Mucosa of descending colon (tissue), 3 donors: ENCODE data around the gene ELAPOR1. TPM values are rescaled to one million over a fixed set of nuclear protein-coding genes. Genes with fewer than 3 reads are reported as not detected.
A peak's percentile ranks its signal among the peaks of the same experiment; 100 is the strongest.

Experiments used
- ATAC-seq: fragments of 200-7000 bp; cut with Tn5 transposase; one replicate; pipeline ENCODE4 v1.9.1; 2020; ENCODE audit warnings: mild to moderate bottlenecking, moderate library complexity
- DNase-seq, 3 donors: peaks; one replicate each; pipeline ENCODE4 v3.0.0-alpha.2; 2020
- H3K36me3 ChIP-seq: fragments of 200-600 bp; one replicate; pipeline ENCODE4 v1.8.0; 2021; ENCODE audit warnings: low read depth, mild to moderate bottlenecking
- H3K4me1 ChIP-seq: fragments of 200-600 bp; one replicate; pipeline ENCODE4 v1.8.0; 2021; ENCODE audit warnings: low read depth, mild to moderate bottlenecking
- H3K4me3 ChIP-seq: fragments of 200-600 bp; one replicate; pipeline ENCODE4 v1.8.0; 2021; ENCODE audit warnings: mild to moderate bottlenecking
- H3K9me3 ChIP-seq: fragments of 200-600 bp; one replicate; pipeline ENCODE4 v1.8.0; 2021; ENCODE audit warnings: mild to moderate bottlenecking
- CTCF ChIP-seq: fragments of 200-600 bp; IDR thresholded peaks from one replicate; pipeline ENCODE4 v1.8.0; 2022; ENCODE audit warnings: antibody characterized with exemption, mild to moderate bottlenecking
- intact Hi-C, 2 donors: fragments of 100-400 bp; cut with DNase I in 1 of 2; cut with micrococcal nuclease in 1 of 2; formaldehyde crosslinking; loops; one replicate each; pipeline versions ENCODE4 v1.11.0 to v1.11.1; 2022; cut with DNase I, micrococcal nuclease
- total RNA-seq, 3 donors: library from RNA; stranded (reverse); fragmentation: NEBNext Ultra II Directional in 2 of 3; extraction: Animal tissue kit (Norgen Biotek cat#: 25700) in 2 of 3; gene quantifications; one replicate each; pipeline versions ENCODE4 v1.2.1 to v1.2.4, GENCODE V29; 2021 to 2023
- donor health status: DM: no; HTN: no; CAD: no; lungs with moderate emphysema.
- donor health status: DM: no; HTN: no; CAD: no.
- donor health status: DM: no; HTN: yes; CAD: no.

Gene ELAPOR1
- total RNA-seq, 3 donors from 2014 or later = 30.6 to 119 (median 107) TPM

GRCh38 chr1:109091078-109091838 is 22.7 kb upstream of the ELAPOR1 start:
- H3K36me3 ChIP-seq = no peaks in the 10 kb centered on the region
- intact Hi-C loops = no loop called here
- H3K4me3 ChIP-seq = peak overlapping the region; percentile 76
- peak; percentile 72 for ATAC-seq
- peak in 2 of 3 donors; percentile 38 to 51 for DNase-seq
- H3K4me1 ChIP-seq = peaks cover 28% of the 10 kb centered on the region
- no peaks in the 10 kb centered on the region for H3K9me3 ChIP-seq
- TF ChIP-seq CTCF = no peak

- DNase-seq = no peak
- TF ChIP-seq CTCF = no peak
- no peaks in the 10 kb centered on the region for H3K36me3 ChIP-seq
- peak; percentile 27 for ATAC-seq
- H3K4me1 ChIP-seq = peaks cover 31% of the 10 kb centered on the region
- H3K4me3 ChIP-seq = no peak overlapping the region
- H3K9me3 ChIP-seq = no peaks in the 10 kb centered on the region
- intact Hi-C loops = no loop called here
Observed at GRCh38 chr1:109091839-109092193, 22.1 kb upstream of the ELAPOR1 start.

GRCh38 chr1:109094377-109094803 is 19.5 kb upstream of the ELAPOR1 start:
- ATAC-seq (no peak), DNase-seq (no peak)
- intact Hi-C loops = no loop called here
- no peaks in the 10 kb centered on the region for H3K9me3 ChIP-seq
- peaks cover 29% of the 10 kb centered on the region for H3K4me1 ChIP-seq
- H3K4me3 ChIP-seq = no peak overlapping the region
- no peaks in the 10 kb centered on the region for H3K36me3 ChIP-seq
- no peak for TF ChIP-seq CTCF

- intact Hi-C loops = no loop called here
- Histone ChIP-seq H3K36me3 (no peaks in the 10 kb centered on the region), H3K4me1 (peaks cover 28% of the 10 kb centered on the region), H3K4me3 (no peak overlapping the region), H3K9me3 (no peaks in the 10 kb centered on the region)
- ATAC-seq (no peak), DNase-seq (no peak)
- TF ChIP-seq CTCF = no peak
Observed at GRCh38 chr1:109094871-109095270, 19.0 kb upstream of the ELAPOR1 start.

- H3K9me3 ChIP-seq = no peaks in the 10 kb centered on the region
- H3K4me3 ChIP-seq = no peak overlapping the region
- DNase-seq (no peak), ATAC-seq (no peak)
- no peak for TF ChIP-seq CTCF
- no peaks in the 10 kb centered on the region for H3K36me3 ChIP-seq
- intact Hi-C loops = no loop called here
- H3K4me1 ChIP-seq = peaks cover 23% of the 10 kb centered on the region
Observed at GRCh38 chr1:109095631-109096030, 18.3 kb upstream of the ELAPOR1 start.
